Measurements from ENCODE around the gene CASK. TPM values are rescaled to one million over a fixed set of nuclear protein-coding genes. Genes with fewer than 3 reads are reported as not detected.

Gene CASK
- total and polyA plus RNA-seq, 9 of the 15 experiments (the other 6 are each of a cell fraction or from before 2014, with no cell fraction given), result 1.3 to 7.4 (median 5.2) TPM

DNA sequence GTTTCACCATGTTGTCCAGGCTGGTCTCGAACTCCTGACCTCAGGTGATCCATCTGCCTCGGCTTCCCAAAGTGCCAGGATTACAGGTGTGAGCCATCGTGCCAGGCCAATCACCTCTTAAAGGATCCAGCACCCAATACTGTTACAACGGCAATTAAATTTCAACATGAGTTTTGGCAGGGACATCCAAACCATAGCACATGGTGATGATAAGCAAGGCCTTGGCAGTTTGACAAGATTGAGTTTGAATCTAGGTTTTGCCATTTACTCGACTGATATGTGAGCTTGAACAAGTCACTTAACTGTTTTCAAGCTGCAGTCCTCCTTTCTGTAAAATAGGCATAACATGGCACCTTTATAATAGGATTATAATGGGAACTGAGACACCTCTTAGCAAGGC, 115.3 kb downstream of the CASK start:
- TF ChIP-seq ZNF143 (CRISPR knock-in tag; IDR thresholded peaks at IDR 0.05) (no peak), ZKSCAN8 (CRISPR knock-in tag; IDR thresholded peaks at IDR 0.05) (no peak), NR2C2 (CRISPR knock-in tag; IDR thresholded peaks at IDR 0.05) (no peak), NR2C2 (tag; IDR thresholded peaks at IDR 0.05) (no peak), ZNF696 (CRISPR knock-in tag; conservative IDR thresholded peaks at IDR 0.05) (no peak), CBFB (CRISPR knock-in tag; IDR thresholded peaks at IDR 0.05) (no peak), STAG1 (CRISPR knock-in tag; IDR thresholded peaks at IDR 0.05; ENCODE audit: borderline replicate concordance) (no peak), ZNF398 (CRISPR knock-in tag; IDR thresholded peaks at IDR 0.05) (no peak), DDX20 (tag; IDR thresholded peaks at IDR 0.05; ENCODE audit: low read depth) (no peak), HCFC1 (IDR thresholded peaks at IDR 0.05; ENCODE audit: low read depth, low read length) (no peak), ZZZ3 (IDR thresholded peaks at IDR 0.05) (no peak), SAFB (IDR thresholded peaks at IDR 0.05; ENCODE audit: borderline replicate concordance, low read depth, low read length) (no peak), CREB1 (IDR thresholded peaks at IDR 0.05) (no peak), CREB1 (CRISPR knock-in tag; IDR thresholded peaks at IDR 0.05) (no peak), TCF15 (CRISPR knock-in tag; IDR thresholded peaks at IDR 0.05) (no peak), MEIS2 (IDR thresholded peaks at IDR 0.05; ENCODE audit: partially characterized antibody) (no peak), ZNF134 (CRISPR knock-in tag; conservative IDR thresholded peaks at IDR 0.05) (no peak), MBD2 (IDR thresholded peaks at IDR 0.05; ENCODE audit: borderline replicate concordance, low read depth) (no peak)
- ChIA-PET CTCF (ENCODE audit: low intra/inter-chr PET ratio) (no interaction called here), POLR2A (no interaction called here)
- Histone ChIP-seq H3K27me3 (ENCODE audit: control insufficient read depth in 2 of 2, insufficient read depth in 2 of 2, low read length in 2 of 2) (no peaks in the 10 kb centered on the region), H3K4me2 (ENCODE audit: insufficient read depth, low read length) (no peak overlapping the region), H3K9me3 (replicated peaks; ENCODE audit: control insufficient read depth, insufficient read depth, low read depth, low read length) (no peaks in the 10 kb centered on the region), H3K9me1 (ENCODE audit: control insufficient read depth, insufficient read depth, low read length) (no peaks in the 10 kb centered on the region), H3K9ac (ENCODE audit: insufficient read depth in 1 of 2, low read depth in 2 of 2, low read length in 2 of 2) (no peak overlapping the region), H3K79me2 (ENCODE audit: control insufficient read depth, insufficient read depth, low read length) (no peaks in the 10 kb centered on the region), H3K4me1 (replicated peaks in 1 of 2; ENCODE audit: control insufficient read depth in 2 of 2, insufficient read depth in 2 of 2, low read length in 2 of 2) (no peaks in the 10 kb centered on the region), H3K4me3 (no peak overlapping the region), H3K27ac (ENCODE audit: extremely low read depth, low read depth, low read length) (no peak overlapping the region), H4K20me1 (replicated peaks; ENCODE audit: control insufficient read depth, insufficient read depth, low read length) (no peaks in the 10 kb centered on the region), H2AFZ (ENCODE audit: low read depth, low read length) (no peak overlapping the region), H3K36me3 (ENCODE audit: control insufficient read depth, insufficient read depth, low read length) (no peaks in the 10 kb centered on the region)
- WGBS (ENCODE audit: insufficient coverage, low coverage, missing lambda C conversion rate), result 21% methylated on average over 5 of the region's 5 CpGs
- ATAC-seq, result no peak
- in situ Hi-C loops (cut with MboI) (no loop called here), intact Hi-C loops (cut with micrococcal nuclease) (no loop called here)
- DNase-seq (ENCODE audit: extremely low read depth in 1 of 4, low spot score in 3 of 4), result no peak
- no TSS peak for BruUV-seq (replicated peaks)
- FAIRE-seq, result no peak
